ENCODE results near the gene SMS.

DNA sequence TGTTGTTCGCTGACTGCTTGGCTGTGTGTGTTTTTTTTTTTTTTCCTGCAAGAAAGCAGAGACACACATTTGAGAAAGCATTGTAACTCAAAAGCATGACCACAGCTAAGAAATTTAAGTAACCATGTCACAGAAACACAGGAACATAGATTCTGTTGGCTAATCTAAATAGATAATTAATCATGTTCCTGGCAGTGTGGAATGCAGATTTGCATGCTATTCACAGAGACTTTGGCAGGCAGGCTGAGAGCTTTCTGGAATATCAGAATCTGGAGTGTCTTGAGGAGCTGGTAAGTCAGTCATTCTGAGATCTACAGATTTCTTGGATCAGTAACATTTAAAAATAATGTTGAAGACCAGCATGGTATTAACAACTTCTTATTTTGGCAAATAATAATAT is 33.2 kb upstream of the SMS start:
- no peak for TF ChIP-seq CTCF (optimal IDR thresholded peaks at IDR 0.05 in 1 of 3, IDR thresholded peaks at IDR 0.05 in 1 of 3, conservative IDR thresholded peaks at IDR 0.05 in 1 of 3; ENCODE audit: extremely low read depth in 1 of 3, insufficient read depth in 2 of 3, low read length in 3 of 3)
- no peak for TF ChIP-seq EZH2 (IDR thresholded peaks at IDR 0.05; ENCODE audit: low read length)
